HFF-Myc (cell line): Measurements from ENCODE around the gene HERC3.

Experiments
- DNase-seq: peaks from one replicate; pipeline ENCODE4 v3.0.0-alpha.2; 2011; ENCODE audit warnings: low read depth; ENCODE audit errors: extremely low read depth
- H3K4me3 ChIP-seq: replicated peaks from 2 replicates; pipeline ENCODE4 v1.5.1; 2011; ENCODE audit warnings: low read depth, mild to moderate bottlenecking, control low read depth, low read length
- TF ChIP-seq, protein P1 (sequence below): IDR thresholded peaks from 2 replicates; pipeline ENCODE4 v1.5.1; 2012; ENCODE audit warnings: mild to moderate bottlenecking, low read depth, low read length, control low read depth; ENCODE audit errors: missing control alignments

HERC3 gene

DNA sequence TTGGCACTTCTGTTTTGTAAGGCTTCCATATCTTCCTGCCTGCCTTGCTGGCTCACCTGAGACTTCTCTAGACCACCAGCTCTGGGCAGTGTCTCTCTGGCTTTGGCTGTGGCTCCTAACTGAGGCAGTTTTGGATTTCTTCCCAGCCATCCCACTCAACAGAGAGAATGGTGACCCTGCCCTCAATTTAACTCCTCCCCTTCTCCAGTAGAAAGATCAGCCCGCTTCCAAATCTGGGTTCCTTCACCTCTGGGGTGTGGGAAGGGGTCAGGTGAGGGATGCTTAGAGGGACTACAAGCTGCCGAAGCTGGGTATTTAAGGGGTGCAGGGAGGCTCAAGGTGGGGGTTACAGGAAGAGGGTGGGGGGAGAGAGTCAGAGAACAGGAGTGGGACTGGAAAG lies 81.6 kb downstream of the HERC3 start:
- no peak for DNase-seq
- H3K4me3 ChIP-seq, result no peak overlapping the region
- TF ChIP-seq, protein P1, sequence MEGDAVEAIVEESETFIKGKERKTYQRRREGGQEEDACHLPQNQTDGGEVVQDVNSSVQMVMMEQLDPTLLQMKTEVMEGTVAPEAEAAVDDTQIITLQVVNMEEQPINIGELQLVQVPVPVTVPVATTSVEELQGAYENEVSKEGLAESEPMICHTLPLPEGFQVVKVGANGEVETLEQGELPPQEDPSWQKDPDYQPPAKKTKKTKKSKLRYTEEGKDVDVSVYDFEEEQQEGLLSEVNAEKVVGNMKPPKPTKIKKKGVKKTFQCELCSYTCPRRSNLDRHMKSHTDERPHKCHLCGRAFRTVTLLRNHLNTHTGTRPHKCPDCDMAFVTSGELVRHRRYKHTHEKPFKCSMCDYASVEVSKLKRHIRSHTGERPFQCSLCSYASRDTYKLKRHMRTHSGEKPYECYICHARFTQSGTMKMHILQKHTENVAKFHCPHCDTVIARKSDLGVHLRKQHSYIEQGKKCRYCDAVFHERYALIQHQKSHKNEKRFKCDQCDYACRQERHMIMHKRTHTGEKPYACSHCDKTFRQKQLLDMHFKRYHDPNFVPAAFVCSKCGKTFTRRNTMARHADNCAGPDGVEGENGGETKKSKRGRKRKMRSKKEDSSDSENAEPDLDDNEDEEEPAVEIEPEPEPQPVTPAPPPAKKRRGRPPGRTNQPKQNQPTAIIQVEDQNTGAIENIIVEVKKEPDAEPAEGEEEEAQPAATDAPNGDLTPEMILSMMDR, result no peak

DNA sequence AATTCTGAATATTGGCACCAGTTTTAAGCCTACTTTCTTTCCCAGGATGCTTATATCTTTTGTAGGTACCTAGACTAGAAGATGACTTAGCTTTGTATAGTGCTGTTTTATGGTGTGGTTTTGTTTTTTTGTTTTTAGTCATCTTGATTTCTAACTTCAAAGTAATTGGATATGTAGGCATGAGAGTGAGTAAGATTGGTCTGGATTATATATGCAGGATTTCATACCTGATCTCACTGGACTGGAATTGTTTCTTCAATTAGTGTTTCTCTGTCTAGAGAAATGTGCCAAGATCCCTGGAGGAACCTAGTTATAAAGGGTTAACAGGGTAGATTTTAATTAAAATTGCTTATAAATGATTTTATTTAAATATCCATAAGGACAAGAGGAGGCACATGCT lies 82.3 kb downstream of the HERC3 start:
- no peak for DNase-seq
- TF ChIP-seq, protein P1, result no peak
- no peak overlapping the region for H3K4me3 ChIP-seq

DNA sequence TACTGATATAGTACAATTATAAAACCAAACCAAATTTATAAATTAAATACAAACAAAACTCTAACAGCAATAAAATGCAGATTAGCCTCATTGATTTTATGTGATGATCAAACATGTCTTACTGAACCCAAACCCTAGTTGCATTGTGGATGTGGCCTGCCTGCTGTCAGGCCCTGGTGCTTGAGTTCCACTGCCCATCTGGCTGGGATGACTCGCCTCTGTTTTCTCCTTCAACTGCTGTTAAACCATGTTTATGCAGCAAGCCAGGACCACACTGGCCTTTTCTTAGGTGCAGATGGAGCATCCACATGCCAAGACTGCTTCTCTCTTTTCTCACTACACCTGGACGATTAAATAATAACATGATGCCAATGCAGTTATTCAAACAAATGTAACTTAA lies 82.7 kb downstream of the HERC3 start:
- peak; percentile 43 for DNase-seq
- TF ChIP-seq, protein P1, result no peak
- H3K4me3 ChIP-seq, result no peak overlapping the region

DNA sequence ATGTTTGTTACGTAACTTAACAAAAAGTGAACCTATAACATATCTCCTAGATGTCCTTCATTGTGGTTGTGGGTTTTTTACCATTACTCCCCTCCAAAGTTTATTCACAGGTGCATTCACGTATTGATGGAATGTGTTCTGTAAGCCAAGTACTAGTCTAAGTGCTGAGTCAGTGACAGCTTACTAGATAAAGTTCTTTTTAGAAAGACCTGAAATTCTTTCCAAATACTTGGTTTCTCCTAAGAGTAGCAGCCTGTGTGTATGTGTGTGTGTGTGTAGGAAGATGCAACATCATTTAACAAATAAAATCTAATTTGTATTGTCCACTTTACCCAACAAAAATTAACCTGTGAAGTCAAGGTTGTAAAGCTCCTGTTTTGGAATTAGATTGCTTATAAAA lies 83.3 kb downstream of the HERC3 start:
- TF ChIP-seq, protein P1, result no peak
- H3K4me3 ChIP-seq, result no peak overlapping the region
- no peak for DNase-seq

DNA sequence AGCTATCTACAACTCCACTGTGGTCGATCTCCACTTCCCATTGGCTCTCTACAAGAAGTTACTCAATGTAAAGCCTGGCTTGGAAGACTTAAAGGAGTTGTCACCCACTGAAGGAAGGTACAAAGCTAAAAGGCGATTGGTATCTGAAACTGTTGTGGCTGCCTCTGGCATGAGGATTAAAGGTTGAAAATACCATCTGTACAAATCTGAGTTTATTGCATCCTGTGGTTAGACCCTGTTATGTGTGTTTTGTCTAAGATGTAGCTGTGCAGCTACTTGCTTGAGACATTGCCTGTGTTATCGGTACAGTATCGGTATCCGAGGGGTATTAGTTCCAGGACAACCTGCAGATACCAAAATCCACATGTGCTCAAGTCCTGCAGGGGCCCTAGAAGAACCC lies 88.9 kb downstream of the HERC3 start:
- DNase-seq, result no peak
- TF ChIP-seq, protein P1, result no peak
- no peak overlapping the region for H3K4me3 ChIP-seq

DNA sequence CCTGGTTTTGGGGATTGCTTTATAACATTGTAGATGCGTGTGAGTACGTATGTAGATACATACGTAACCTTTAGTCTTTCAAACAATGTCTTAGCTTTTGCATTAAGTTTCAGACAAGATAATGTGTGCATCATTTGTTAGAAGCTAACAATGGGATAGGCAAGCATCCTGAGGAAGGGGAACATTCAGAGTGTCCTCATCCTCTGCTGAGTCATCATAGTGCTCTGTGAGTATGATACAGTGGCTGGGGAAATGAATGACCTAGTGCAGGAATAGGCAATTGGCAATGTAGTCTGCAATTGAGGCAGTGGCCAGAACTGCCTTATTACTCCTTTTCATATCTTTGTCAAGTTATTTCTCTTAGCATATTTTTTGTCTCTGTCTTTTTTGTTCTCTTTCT lies 98.1 kb downstream of the HERC3 start:
- H3K4me3 ChIP-seq, result no peak overlapping the region
- TF ChIP-seq, protein P1, result no peak
- DNase-seq, result no peak

DNA sequence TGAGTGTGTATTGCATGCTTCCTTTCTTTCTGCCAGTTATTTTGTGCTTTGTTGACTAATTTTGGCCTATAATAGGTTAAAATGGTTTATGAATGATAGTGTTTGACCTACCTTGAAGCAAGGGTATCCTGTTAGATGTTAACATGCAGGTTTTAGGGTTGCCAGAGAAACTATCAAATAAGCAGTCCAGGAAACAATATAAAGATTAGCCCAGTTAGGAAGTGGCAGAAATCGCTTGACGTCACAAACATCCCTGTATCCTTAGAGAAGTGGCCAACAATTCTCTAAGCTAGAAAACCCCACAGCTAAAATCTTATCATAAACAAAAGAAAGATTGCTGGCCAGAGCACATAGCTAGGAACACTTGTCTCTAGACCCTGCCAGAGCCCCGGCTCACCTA lies 101.5 kb downstream of the HERC3 start:
- TF ChIP-seq, protein P1, result no peak
- no peak for DNase-seq
- H3K4me3 ChIP-seq, result no peak overlapping the region
